ENCODE results near the gene PTTG1IP. TPM values are rescaled to one million over a fixed set of nuclear protein-coding genes. Genes with fewer than 3 reads are reported as not detected.

Gene PTTG1IP
- total and polyA plus RNA-seq, 2 of the 4 experiments (the other 2 are of a cell fraction), result 167 to 194 TPM

- no peak overlapping the region for H2BK20ac ChIP-seq (ENCODE audit: low read depth, low read length)
- no peak overlapping the region for H3K18ac ChIP-seq (ENCODE audit: low read depth, low read length)
- CTCF ChIA-PET, result no interaction called here
- H3K79me1 ChIP-seq (ENCODE audit: low read depth in 1 of 2, low read length in 2 of 2), result no peaks in the 10 kb centered on the region
- POLR2A ChIA-PET (ENCODE audit: unreplicated experiment), result no interaction called here
- H3K4me2 ChIP-seq (ENCODE audit: low read depth, low read length), result no peak overlapping the region
- H3K9me1 ChIP-seq (ENCODE audit: insufficient read depth, low read length), result no peaks in the 10 kb centered on the region
- H3K56ac ChIP-seq (ENCODE audit: extremely low read depth, insufficient read depth, low read length), result no peak overlapping the region
- TF ChIP-seq MAFK (IDR thresholded peaks at IDR 0.05; ENCODE audit: low read depth, low read length) (no peak), FOS (IDR thresholded peaks at IDR 0.05; ENCODE audit: low read depth, low read length) (no peak), USF2 (IDR thresholded peaks at IDR 0.05; ENCODE audit: low read depth, low read length) (no peak), MAZ (IDR thresholded peaks at IDR 0.05; ENCODE audit: borderline replicate concordance, low read depth, low read length) (no peak), CHD1 (IDR thresholded peaks at IDR 0.05; ENCODE audit: low read depth, low read length) (no peak), CTCF (conservative IDR thresholded peaks at IDR 0.05; ENCODE audit: low read depth, low read length) (no peak), RFX5 (IDR thresholded peaks at IDR 0.05; ENCODE audit: low read depth, low read length) (no peak), POLR2A (IDR thresholded peaks at IDR 0.05; ENCODE audit: low read depth, low read length) (no peak), NFE2L2 (IDR thresholded peaks at IDR 0.05; ENCODE audit: low read depth, low read length) (no peak), RAD21 (IDR thresholded peaks at IDR 0.05; ENCODE audit: low read length) (no peak), CEBPB (IDR thresholded peaks at IDR 0.05; ENCODE audit: low read depth, low read length) (no peak), RCOR1 (IDR thresholded peaks at IDR 0.05; ENCODE audit: insufficient replicate concordance, low read length) (no peak), SMC3 (IDR thresholded peaks at IDR 0.05; ENCODE audit: low read depth, low read length) (no peak), MXI1 (IDR thresholded peaks at IDR 0.05; ENCODE audit: borderline replicate concordance, low read depth, low read length) (no peak), BHLHE40 (IDR thresholded peaks at IDR 0.05; ENCODE audit: low read depth, low read length) (no peak)
- no peak for ATAC-seq (ENCODE audit: low read depth)
- H3K23ac ChIP-seq (ENCODE audit: low read depth, low read length), result no peak overlapping the region
- H4K8ac ChIP-seq (ENCODE audit: low read depth in 2 of 2, low read length in 2 of 2), result no peak overlapping the region
- no peak overlapping the region for H3K4me3 ChIP-seq (ENCODE audit: insufficient read depth, low read depth, low read length)
- no peak overlapping the region for H3K4ac ChIP-seq (ENCODE audit: low read depth, low read length)
- intact Hi-C loops (cut with micrococcal nuclease), result loop anchor here (5.0 kb wide), 1 partner anchor 246 kb away; no protein-coding TSS in a partner anchor
- no peak overlapping the region for H2BK15ac ChIP-seq (ENCODE audit: low read depth, low read length)
- peaks cover 4% of the 10 kb centered on the region for H3K9me3 ChIP-seq (ENCODE audit: control insufficient read depth, insufficient read depth, low read length)
- no peak overlapping the region for H2AK5ac ChIP-seq (ENCODE audit: low read depth, low read length)
- H3K4me1 ChIP-seq (ENCODE audit: control insufficient read depth, insufficient read depth, low read length), result no peaks in the 10 kb centered on the region
- in situ Hi-C loops (cut with MboI; ENCODE audit: low sequenced_read_pairs), result no loop called here
- H3K27ac ChIP-seq (ENCODE audit: insufficient read depth, low read length), result no peak overlapping the region
- 75% methylated on average over 3 of the region's 9 CpGs; no CpG with 5 or more reads in 1 of the 2 experiments for WGBS, 2 experiments (ENCODE audit: extremely low coverage in 2 of 2, insufficient read length in 1 of 2)
- peaks cover 58% of the 10 kb centered on the region for H3K27me3 ChIP-seq (ENCODE audit: control insufficient read depth, insufficient read depth, low read length)
- no peaks in the 10 kb centered on the region for H3K36me3 ChIP-seq (ENCODE audit: control insufficient read depth, insufficient read depth, low read length)
- H2AFZ ChIP-seq (replicated peaks; ENCODE audit: low read length, poor library complexity), result no peak overlapping the region
- 0 out of 2 replicates have a peak, but pooled peaks cover 5% of the 10 kb centered on the region for H4K20me1 ChIP-seq (ENCODE audit: insufficient read depth, low read length)
- dilution Hi-C loops (cut with HindIII; ENCODE audit: low sequenced_read_pairs, unreplicated experiment), result no loop called here
- H3K14ac ChIP-seq (replicated peaks; ENCODE audit: low read depth, low read length), result no peak overlapping the region
- no peak overlapping the region for H2BK5ac ChIP-seq (ENCODE audit: low read depth, low read length, poor library complexity, severe bottlenecking)
- DNase-seq, result no peak
- H3K9ac ChIP-seq (ENCODE audit: low read depth, low read length), result no peak overlapping the region
- no peak overlapping the region for H2AK9ac ChIP-seq (replicated peaks; ENCODE audit: low read depth, low read length, poor library complexity)
- H2BK120ac ChIP-seq (ENCODE audit: low read depth, low read length), result no peak overlapping the region
- no peak overlapping the region for H4K91ac ChIP-seq (ENCODE audit: insufficient read depth, low read depth, low read length)
- no TSS peak for BruUV-seq (replicated peaks)
- H4K5ac ChIP-seq (ENCODE audit: low read depth, low read length), result no peak overlapping the region
These were observed 17.6 kb upstream of the PTTG1IP start for GRCh38 chr21:44890961-44891541.

Measured in IMR-90 (cell line).